ENCODE data around the gene LCN10. TPM values are rescaled to one million over a fixed set of nuclear protein-coding genes. Genes with fewer than 3 reads are reported as not detected.

The LCN10 gene
- total and polyA plus RNA-seq, 9 of the 15 experiments (the other 6 are each of a cell fraction or from before 2014, with no cell fraction given): 0.10 to 0.21 (median 0.14) TPM; not detected in 6

DNA sequence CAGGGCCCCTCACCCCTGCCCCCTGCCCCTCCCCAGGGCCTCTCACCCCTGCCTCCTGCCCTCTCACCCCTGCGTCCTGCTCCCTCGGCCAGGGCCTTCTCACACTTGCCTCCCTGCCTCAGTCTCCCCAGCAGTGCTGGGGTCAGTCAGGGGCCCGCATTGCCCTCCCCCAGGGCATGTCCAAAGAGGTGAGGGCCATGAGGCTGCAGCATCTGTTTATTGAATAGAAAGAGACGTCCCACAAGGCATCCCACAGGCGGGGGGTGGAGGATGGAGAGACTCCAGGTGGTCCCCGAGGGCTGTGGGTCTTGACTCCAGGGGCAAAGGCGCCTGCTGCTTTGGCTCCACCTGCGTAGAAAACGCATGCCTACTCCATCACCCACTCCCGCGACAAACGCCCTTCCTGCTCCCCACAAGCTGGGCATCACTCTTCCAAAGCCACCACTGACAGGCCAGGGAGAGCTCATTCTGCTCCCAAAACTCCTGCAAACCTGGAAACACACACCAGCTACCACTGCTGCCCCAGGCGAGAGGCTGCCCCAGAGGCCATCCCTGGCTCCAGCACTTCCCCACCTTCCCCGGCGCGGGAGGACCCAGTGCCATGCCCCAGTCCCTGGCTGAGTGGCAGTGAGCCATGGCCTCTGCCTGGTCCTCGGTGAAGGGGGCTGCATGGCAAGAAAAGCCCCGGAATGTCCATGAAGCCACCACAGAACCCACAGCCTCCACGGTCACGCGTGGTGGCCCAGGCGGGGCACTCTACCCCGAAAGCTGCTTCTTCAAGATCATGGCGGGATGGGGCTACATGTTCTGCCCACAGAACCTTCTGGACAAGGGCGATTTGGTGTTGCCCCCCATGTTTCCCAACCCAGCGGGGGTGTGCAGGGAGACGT is 16.9 kb upstream of the LCN10 start:
- 40% methylated on average over 27 of the region's 27 CpGs for WGBS (ENCODE audit: insufficient coverage, low coverage, missing lambda C conversion rate)
- H4K20me1 ChIP-seq (replicated peaks; ENCODE audit: control insufficient read depth, insufficient read depth, low read length): no peaks in the 10 kb centered on the region
- ChIA-PET CTCF (ENCODE audit: low intra/inter-chr PET ratio) (no interaction called here), POLR2A (interaction anchor here (0.6 to 2.6 kb wide), 4 partner anchors 12 to 518 kb away, joined by 3 to 11 read pairs (median 3); partner anchors contain the start of gene TOR4A)
- DNase-seq (ENCODE audit: extremely low read depth in 1 of 4, low spot score in 3 of 4) (no peak), FAIRE-seq (no peak), ATAC-seq (no peak)
- H3K9me1 ChIP-seq (ENCODE audit: control insufficient read depth, insufficient read depth, low read length): no peaks in the 10 kb centered on the region
- TF ChIP-seq MTA2 (IDR thresholded peaks at IDR 0.05; ENCODE audit: low read depth): no peak
- no TSS peak for BruUV-seq (replicated peaks)
- H2AFZ ChIP-seq (ENCODE audit: low read depth, low read length): no peak overlapping the region
- no peaks in the 10 kb centered on the region for H3K79me2 ChIP-seq (ENCODE audit: control insufficient read depth, insufficient read depth, low read length)
- H3K4me2 ChIP-seq (ENCODE audit: insufficient read depth, low read length): no peak overlapping the region
- H3K4me1 ChIP-seq (replicated peaks in 1 of 2; ENCODE audit: control insufficient read depth in 2 of 2, insufficient read depth in 2 of 2, low read length in 2 of 2): peaks cover 6 to 79% of the 10 kb centered on the region in 2 experiments; a peak in 4 of 5 replicates
- intact Hi-C loops (cut with micrococcal nuclease): no loop called here
- in situ Hi-C loops (cut with MboI): no loop called here
- H3K36me3 ChIP-seq (ENCODE audit: control insufficient read depth, insufficient read depth, low read length): no peaks in the 10 kb centered on the region
- peak overlapping the region in 1 of 2 experiments; percentile 64; a peak in 1 of 4 replicates for H3K9ac ChIP-seq (ENCODE audit: insufficient read depth in 1 of 2, low read depth in 2 of 2, low read length in 2 of 2)
- H3K9me3 ChIP-seq (replicated peaks; ENCODE audit: control insufficient read depth, insufficient read depth, low read depth, low read length): peaks cover 7% of the 10 kb centered on the region
- H3K27me3 ChIP-seq (ENCODE audit: control insufficient read depth in 2 of 2, insufficient read depth in 2 of 2, low read length in 2 of 2): no peaks in the 10 kb centered on the region
- H3K27ac ChIP-seq (ENCODE audit: extremely low read depth, low read depth, low read length): no peak overlapping the region
- H3K4me3 ChIP-seq: no peak overlapping the region

DNA sequence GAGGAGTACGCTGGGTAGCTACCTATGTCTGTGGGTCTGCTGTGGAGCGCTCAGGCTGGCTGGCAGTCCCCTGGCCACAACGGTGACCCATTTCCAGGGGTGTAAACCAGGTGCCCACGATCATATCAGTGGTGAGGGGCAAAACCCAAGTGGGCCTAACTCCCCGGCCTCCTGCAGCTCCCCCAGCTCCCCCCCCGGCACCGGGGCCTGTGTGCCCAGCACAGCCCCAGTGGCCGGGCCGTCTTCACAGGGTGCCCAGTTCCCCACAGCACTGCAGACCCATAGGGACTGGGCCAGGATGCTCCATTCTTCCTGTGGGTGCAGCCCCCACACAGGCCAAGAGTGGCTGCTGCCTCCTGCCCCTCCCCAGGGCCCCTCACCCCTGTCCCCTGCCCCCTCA is 16.3 kb upstream of the LCN10 start:
- in situ Hi-C loops (cut with MboI) (no loop called here), intact Hi-C loops (cut with micrococcal nuclease) (no loop called here)
- no peaks in the 10 kb centered on the region for H3K27me3 ChIP-seq (ENCODE audit: control insufficient read depth in 2 of 2, insufficient read depth in 2 of 2, low read length in 2 of 2)
- H3K4me1 ChIP-seq (replicated peaks in 1 of 2; ENCODE audit: control insufficient read depth in 2 of 2, insufficient read depth in 2 of 2, low read length in 2 of 2): peaks cover 6 to 78% of the 10 kb centered on the region in 2 experiments; a peak in 4 of 5 replicates
- no peak overlapping the region for H3K4me2 ChIP-seq (ENCODE audit: insufficient read depth, low read length)
- H3K79me2 ChIP-seq (ENCODE audit: control insufficient read depth, insufficient read depth, low read length): no peaks in the 10 kb centered on the region
- H2AFZ ChIP-seq (ENCODE audit: low read depth, low read length): no peak overlapping the region
- no TSS peak for BruUV-seq (replicated peaks)
- no peak for FAIRE-seq
- no peaks in the 10 kb centered on the region for H3K36me3 ChIP-seq (ENCODE audit: control insufficient read depth, insufficient read depth, low read length)
- POLR2A ChIA-PET: interaction anchor here (1.0 to 2.6 kb wide), 2 partner anchors 12 to 30 kb away, joined by 3 to 11 read pairs; no protein-coding TSS in a partner anchor
- H3K27ac ChIP-seq (ENCODE audit: extremely low read depth, low read depth, low read length): no peak overlapping the region
- no peak for DNase-seq (ENCODE audit: extremely low read depth in 1 of 4, low spot score in 3 of 4)
- no peak overlapping the region for H3K4me3 ChIP-seq
- no peak for TF ChIP-seq NFRKB (IDR thresholded peaks at IDR 0.05; ENCODE audit: low read depth)
- no peak for TF ChIP-seq MTA1 (IDR thresholded peaks at IDR 0.05; ENCODE audit: borderline replicate concordance)
- TF ChIP-seq PRDM10 (IDR thresholded peaks at IDR 0.05; ENCODE audit: partially characterized antibody): no peak
- peaks cover 7% of the 10 kb centered on the region for H3K9me3 ChIP-seq (replicated peaks; ENCODE audit: control insufficient read depth, insufficient read depth, low read depth, low read length)
- no peaks in the 10 kb centered on the region for H4K20me1 ChIP-seq (replicated peaks; ENCODE audit: control insufficient read depth, insufficient read depth, low read length)
- CTCF ChIA-PET (ENCODE audit: low intra/inter-chr PET ratio): no interaction called here
- no peak for ATAC-seq
- no peak overlapping the region for H3K9ac ChIP-seq (ENCODE audit: insufficient read depth in 1 of 2, low read depth in 2 of 2, low read length in 2 of 2)
- 56% methylated on average over 8 of the region's 9 CpGs for WGBS (ENCODE audit: insufficient coverage, low coverage, missing lambda C conversion rate)
- H3K9me1 ChIP-seq (ENCODE audit: control insufficient read depth, insufficient read depth, low read length): no peaks in the 10 kb centered on the region
